Neural progenitor cell (in vitro differentiated cells): ENCODE results near the gene TMEM123.

Source experiments
- EZH2 ChIP-seq: fragments of 200-600 bp; sonication (generic); IDR thresholded peaks from 2 replicates; pipeline ENCODE4 v1.6.1; 2017; ENCODE audit warnings: antibody characterized with exemption, mild to moderate bottlenecking, moderate library complexity
- EZH2phosphoT487 ChIP-seq: fragments of 200-600 bp; sonication (generic); IDR thresholded peaks from 2 replicates; pipeline ENCODE4 v1.6.1; 2017; ENCODE audit warnings: antibody characterized with exemption
- TF ChIP-seq, protein P1 (sequence below): fragments of 200-600 bp; sonication (generic); IDR thresholded peaks from 2 replicates; pipeline ENCODE4 v1.5.1; 2017; ENCODE audit warnings: antibody characterized with exemption, mild to moderate bottlenecking

DNA sequence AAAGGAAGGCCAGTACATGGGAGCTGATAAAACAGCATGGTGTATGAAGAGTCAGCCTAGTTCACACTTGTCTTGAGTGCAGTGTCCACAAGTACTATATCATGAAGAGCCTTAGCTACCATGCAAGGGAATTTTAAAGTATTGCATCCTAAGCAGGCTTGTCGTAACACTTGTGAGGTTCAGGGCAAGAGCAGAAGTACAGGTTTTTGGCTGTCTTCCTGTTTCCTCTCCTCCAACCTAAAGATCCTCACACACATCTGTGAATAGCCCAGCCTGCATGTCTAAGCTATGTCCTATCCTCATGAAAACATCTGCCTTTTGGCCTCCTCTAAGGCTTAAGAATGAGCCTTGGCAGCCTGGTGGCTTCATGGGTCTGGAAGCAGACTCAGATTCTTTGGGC, 34.6 kb upstream of the TMEM123 start:
- TF ChIP-seq, protein P1, sequence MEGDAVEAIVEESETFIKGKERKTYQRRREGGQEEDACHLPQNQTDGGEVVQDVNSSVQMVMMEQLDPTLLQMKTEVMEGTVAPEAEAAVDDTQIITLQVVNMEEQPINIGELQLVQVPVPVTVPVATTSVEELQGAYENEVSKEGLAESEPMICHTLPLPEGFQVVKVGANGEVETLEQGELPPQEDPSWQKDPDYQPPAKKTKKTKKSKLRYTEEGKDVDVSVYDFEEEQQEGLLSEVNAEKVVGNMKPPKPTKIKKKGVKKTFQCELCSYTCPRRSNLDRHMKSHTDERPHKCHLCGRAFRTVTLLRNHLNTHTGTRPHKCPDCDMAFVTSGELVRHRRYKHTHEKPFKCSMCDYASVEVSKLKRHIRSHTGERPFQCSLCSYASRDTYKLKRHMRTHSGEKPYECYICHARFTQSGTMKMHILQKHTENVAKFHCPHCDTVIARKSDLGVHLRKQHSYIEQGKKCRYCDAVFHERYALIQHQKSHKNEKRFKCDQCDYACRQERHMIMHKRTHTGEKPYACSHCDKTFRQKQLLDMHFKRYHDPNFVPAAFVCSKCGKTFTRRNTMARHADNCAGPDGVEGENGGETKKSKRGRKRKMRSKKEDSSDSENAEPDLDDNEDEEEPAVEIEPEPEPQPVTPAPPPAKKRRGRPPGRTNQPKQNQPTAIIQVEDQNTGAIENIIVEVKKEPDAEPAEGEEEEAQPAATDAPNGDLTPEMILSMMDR: no peak
- TF ChIP-seq EZH2phosphoT487: no peak
- no peak for TF ChIP-seq EZH2
